HG02885 (cell line): Measurements from ENCODE around the gene NRG4.
"Not testable (repeated sequence)": the region's sequence is repeated elsewhere in the genome, so short reads cannot be mapped to it uniquely, and the experiment has no call there.

Experiments
- ATAC-seq: cut with Tn5 transposase; IDR thresholded peaks from one replicate; pipeline ENCODE4 v1.9.1; 2021; ENCODE audit warnings: mild to moderate bottlenecking; ENCODE audit not compliant: unreplicated experiment, poor library complexity

The NRG4 gene

DNA sequence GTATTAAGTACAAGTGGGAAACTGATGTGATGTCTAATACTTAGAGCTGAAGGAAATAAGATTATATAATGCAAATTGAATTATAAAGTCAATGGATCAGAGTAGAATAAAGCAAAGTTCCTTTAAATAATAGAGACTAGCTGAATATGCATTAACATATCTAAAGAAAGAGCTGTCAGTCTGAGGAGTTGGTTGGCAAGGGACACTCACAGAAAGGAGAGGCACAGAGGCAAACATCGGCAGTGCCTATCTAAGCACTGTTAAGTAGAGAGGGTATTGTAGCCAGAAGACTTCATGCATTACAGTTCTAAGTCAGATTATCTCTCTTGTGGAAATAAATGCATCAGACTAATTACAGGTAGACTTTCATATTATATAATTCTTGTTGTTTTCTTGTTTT lies 16.6 kb downstream of the NRG4 start:
- ATAC-seq: no peak

DNA sequence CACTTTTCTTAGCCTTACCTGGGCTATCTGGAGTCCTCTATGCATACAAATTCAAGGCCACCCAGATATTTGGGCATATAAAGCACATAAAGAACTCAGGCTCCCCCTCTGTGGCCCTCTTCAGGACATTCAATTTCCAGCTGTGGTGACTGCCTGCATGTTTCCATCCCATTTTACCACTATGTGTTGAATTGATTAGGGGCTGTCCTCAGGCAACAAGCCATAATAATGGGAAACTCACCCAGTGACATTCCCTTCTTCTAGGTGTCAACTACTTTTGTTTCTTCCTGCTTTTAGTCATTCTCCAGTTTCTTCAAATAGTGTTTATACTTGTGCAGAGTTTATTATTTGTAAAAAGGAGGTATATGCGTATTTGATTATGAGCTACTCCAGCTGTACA lies 18.0 kb downstream of the NRG4 start:
- no peak for ATAC-seq

DNA sequence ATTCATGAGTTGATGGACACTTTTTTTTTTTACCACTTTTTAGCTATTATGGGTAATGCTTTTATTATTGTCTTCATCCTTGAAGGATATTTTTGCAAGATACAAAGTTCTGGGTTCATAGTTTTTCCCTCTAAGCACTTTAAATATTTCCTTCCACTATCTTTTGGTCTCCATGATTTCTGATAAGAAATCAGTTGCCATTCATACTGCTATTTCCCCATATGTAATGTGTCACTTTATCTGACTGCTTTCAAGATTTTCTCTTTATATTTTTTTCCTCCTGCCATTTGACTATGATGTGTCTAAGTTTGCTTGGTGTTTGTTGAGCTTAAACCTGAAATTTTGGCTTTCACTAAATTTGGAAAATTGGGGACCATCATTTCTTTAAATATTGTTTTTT lies 19.3 kb downstream of the NRG4 start:
- no peak for ATAC-seq

DNA sequence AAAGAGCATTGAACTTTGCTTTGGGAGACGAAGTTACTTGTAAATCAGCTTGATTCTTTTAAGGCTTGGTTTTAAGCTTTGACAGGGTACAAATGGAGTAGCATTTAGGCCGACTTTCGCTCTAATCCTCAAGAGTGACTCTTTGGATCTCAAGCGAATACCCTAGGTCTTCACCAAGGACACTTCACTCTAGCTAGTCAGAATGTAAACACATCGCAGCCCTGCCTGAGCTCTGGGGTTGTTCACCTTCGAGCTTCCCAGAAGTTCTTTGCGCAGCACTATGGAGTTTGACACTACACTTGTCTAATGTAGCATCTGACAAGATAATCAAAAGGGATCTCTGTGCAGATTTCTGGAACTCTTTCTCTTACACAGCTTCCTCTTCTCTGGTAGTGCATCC lies 22.3 kb downstream of the NRG4 start:
- no peak for ATAC-seq

DNA sequence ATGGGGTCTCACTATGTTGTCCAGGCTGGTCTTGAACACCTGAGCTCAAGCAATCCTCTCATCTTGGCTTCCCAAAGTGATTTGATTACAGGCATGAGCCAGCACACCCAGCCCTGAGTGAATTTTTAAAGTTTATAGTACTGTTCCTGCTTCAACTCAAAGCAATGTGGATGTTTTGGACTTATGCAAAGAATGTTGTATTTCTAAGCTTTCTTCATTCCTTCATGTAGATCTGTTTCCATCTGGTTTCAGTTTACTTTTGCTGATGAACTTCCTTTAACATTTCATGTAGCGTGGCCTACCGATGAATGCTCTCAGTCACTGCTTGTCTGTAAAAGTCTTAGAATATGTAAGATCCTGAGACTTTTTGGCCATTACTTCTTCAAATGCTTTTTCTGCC lies 23.2 kb downstream of the NRG4 start:
- ATAC-seq: no peak

DNA sequence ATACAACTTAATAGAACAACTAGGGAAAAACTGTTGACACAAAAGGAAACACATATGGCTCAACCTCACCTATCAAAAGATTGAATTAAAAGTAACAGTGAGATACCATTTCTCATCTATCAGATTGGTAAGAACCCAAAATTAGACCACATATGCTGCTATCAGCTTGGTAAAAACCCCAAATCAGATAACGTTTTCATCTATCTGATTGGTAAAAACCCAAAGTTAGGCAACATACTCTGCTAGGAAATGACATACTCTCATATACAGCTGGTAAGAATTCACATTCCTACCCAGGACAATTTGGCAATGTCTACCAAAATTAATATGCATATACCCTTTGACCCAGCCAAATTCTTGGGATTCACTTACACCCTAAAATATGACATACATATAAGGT lies 26.3 kb downstream of the NRG4 start:
- ATAC-seq: no peak

DNA sequence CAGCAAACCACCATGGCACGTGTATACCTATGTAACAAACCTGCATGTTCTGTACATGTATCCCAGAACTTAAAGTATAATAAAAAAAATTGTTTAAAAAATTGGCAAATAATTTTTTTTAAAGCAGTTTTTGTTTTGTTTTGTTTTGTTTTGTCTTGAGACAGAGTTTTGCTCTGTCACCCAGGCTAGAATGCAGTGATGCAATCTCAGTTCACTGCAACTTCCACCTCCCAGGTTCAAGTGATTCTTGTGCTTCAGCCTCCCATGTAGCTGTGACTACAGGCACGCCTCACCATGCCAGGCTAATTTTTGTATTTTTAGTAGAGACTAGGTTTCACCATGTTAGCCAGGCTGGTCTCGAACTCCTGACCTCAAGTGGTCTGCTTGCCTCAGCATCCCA lies 27.5 kb downstream of the NRG4 start:
- not testable (repeated sequence) for ATAC-seq

DNA sequence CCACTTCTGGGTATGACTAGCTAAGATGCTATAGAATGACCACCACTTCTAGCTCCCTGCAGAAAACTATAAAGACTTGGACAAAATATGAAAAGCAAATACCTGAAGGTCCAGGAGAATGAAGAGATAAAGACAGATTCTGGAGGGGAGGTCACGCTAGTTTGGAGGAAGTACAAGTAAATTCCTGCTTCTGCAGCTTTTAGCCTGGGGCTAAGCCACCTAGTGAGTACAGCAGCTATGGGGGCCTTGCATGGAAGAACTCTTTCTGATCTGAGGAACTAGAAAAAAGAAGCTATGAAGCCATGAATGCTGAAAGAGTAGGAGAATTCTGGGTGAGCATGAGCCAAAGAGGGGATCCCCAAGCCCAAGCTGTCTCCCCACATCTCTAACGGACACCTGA lies 29.8 kb downstream of the NRG4 start:
- no peak for ATAC-seq

DNA sequence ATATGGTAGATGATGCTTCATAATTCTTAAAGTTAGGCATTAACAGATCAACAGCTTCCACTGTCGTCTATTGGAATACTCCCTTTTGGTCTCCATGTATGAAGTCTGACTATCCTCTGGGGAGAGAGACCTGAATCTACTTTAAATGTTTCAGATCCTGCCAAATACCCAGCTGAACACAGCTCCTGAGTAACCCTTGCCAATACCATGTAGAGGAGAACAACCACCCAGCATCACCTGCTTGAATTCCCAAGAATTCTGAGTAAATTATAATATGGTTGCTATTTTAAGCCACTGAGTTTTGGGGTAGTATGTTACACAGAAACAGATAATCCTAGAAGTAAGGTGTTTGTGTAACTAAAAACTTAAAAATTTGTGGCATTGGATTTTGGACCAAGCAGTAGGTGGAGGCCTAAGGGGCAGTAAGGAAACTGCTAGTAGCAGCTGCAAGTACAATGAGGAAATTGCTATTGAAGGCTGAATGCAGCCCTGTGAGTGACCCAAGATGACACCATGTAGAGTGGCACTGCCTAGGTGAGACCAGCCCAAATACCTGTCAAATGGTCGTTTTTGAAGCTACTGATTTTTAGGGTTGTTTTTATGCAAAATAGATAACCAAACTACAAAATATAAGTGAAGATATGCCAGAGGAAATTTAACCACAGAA lies 30.9 kb downstream of the NRG4 start:
- ATAC-seq: no peak

DNA sequence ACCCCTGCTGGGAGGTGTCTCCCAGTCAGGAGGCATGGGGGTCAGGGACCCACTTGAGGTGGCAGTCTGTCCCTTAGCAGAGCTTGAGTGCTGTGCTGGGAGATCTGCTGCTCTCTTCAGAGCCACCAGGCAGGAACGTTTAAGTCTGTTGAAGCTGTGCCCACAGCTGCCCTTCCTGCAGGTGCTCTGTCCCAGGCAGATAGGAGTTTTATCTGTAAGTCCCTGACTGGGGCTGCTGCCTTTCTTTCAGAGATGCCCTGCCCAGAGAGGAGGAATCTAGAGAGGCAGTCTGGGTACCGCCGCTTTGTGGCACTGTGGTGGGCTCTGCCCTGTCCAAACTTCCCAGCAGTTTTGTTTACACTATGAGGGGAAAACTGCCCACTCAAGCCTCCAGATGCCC lies 35.5 kb downstream of the NRG4 start:
- ATAC-seq: not testable (repeated sequence)

DNA sequence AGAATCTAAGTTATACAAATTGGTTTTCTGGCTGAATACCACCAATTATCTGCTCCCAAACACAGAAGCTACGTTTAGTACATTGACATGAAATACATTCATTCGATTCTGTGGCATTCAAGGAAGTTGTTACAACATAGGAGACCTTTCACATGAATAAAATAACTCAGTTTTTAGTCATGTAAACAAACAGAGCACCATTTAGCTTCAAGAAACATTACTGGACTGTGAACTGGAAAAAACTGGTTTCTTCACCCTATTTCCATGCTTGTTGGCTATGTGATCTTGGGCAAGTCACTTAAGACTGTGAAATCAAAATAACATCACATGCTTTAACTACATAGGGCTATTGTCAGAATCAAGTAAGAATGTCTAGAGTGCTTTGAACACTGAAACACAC lies 46.2 kb downstream of the NRG4 start:
- no peak for ATAC-seq

DNA sequence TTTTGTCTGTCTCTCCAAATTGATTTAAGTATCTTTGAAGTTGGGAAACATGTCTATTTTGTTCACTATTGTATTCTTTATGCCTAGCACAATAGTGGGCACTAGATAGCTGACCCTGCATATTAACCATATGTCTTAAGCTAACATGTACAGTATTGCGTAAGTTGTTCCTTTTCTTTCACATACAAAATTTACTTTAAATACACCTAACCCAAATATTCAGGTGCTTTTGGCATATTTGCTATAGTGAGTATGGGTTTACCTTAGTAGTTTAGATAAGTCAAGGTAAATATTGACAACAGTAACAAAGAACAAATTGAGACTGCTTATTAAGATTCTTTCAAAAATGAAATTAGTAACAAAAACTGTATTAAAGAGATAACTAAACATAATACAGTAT lies 50.9 kb downstream of the NRG4 start:
- no peak for ATAC-seq

DNA sequence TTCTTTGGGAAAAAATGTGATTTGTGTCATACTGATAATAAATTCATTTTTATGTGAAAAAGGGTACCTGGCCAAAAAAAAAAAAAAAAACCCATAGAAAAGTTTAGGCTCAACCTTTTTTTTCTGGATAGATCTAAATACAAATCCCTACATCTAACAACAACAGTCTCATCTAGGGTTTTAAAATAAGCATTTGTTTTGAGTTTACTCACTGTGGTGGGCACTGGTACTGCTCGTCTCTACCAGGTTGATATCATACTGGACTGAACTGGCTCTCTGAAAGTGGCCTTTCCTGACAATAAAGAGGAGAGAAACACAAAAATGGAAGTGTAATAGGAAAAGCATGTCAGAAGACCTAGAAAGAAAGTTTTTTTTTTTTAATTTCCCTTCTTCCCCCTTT lies 56.5 kb downstream of the NRG4 start:
- ATAC-seq: no peak

DNA sequence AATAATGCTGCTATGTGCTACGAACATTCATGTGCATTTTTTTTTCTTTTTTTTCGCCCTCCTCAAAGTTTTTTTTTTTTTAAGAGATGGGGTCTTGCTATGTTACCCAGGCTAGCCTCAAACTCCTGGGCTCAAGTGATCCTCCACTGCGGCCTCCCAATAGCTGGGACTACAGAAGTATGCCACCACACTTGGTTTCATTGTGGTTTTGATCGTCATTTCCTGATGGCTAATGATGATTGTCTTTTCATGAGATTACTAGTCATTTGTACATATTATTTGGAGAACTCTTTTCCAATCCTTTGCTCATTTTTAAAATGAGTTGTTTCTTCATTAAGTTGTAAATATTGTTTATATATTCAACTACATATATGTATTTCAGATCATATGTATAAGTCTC lies 59.7 kb downstream of the NRG4 start:
- ATAC-seq: no peak

DNA sequence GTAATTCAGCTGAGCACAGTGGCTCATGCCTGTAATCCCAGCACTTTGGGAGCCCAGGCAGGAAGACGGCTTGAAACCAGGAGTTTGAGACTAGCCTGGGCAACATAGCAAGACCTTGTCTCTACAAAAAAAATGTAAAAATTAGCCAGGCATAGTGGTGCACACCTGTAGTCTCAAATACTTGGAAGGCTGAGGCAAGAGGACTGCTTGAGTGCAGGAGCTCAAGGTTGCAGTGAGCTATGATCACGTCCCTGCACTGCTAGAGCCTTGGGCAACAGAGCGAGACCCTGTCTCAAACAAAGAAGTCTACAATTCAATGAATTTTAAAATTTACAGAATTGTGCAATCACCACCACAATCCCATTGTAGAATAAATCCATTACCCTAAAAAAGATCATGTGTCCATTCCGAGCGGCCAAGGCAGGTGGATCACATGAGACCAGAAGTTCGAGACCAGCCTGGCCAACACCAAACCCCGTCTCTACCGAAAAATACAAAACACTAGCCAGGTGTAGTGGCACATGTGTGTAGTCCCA lies 63.4 kb downstream of the NRG4 start:
- ATAC-seq: no peak

DNA sequence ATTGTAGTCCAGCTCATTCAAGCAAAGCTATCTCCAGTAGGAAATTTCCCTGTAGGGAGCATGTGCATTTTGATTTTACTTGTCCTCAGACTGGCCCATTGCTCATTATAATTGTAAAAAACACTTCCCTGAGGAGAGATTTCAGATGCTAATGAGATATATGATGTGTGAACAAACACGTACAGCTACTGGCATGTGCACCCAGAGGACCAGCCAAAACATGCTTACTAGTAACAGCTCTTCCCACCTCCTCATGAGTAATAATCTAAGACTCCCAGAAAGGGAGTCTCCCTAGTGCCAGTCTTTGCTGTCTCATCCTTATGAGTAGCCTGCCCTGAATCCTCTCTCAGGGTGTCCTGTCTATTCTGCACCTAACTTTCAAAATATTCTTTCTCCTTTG lies 65.1 kb downstream of the NRG4 start:
- ATAC-seq: no peak

DNA sequence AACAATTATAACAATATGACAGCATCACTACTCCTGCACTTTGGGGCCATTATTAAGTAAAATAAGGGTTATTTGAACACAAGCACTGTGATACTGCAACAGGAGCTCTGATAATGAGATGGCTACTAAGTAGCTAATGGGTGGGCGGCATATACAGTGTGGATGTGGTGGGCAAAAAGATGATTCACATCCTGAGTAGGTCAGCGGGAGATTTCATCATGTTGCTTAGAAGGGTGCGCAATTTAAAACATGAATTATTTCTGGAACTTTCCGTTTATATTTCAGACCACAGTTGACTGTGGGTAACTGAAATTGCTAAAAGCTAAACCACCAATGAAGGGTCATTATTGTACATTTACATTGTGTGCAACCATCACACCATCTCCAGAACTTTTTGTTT lies 66.3 kb downstream of the NRG4 start:
- ATAC-seq: no peak

DNA sequence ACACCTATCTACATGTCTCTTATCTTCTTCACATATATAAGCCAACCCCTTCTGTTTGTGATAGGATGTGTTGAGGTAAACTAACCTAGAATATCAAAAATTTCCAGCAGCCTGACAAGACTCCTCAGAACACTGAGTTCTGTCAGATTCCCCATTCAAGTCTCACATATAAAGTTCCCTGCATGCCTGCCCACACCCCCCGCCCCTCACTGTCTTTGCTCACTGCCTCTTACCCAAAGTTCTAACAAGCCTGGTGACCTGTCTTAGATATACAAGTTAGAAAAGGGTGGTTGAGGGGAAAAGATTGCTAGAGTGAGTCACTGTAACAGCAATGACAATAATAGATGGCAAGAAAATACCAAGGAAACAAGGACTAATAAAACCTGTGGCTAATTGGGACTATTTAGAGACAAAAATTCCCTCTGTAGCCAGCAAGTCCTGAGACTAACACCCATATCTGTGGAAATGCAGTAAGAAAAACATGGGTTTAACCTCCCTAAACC lies 68.5 kb downstream of the NRG4 start:
- no peak for ATAC-seq

DNA sequence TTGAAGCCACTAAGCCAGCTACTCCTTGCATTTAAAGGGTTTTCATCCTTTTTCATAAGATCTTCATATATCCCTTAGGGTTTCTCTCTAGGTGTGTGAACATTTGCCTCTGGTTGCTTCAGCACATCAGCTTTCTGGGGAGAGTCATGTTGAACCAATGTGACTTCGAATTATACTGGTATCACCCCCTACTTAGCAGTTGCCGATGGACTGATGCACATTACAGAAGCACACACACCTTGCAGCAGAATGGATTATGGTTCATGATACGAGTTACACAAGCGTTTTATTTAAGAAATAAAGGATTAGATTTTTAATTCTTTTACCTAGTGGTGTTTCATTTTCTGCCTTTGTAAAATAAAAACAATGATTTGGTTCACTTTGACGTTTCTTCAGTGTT lies 69.0 kb downstream of the NRG4 start:
- ATAC-seq: no peak

DNA sequence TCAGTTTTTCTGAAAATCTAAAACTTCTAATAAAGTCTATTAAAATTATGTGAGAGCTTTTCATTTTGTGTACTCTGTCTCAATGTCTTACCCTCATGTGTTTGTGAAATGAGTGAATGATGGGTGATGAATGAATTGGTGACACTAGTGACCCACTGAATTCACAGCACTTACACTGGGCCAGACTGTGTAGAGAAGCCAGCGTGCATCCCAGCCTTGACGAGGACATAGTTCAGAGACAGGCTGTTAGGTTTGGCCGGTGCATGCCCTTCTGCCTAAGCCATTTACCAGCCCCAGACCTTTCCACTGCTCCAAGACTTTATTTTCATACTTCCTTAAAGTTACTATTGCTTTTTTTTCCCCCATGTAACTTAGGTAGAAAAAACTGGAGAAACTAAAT lies 69.8 kb downstream of the NRG4 start:
- no peak for ATAC-seq

DNA sequence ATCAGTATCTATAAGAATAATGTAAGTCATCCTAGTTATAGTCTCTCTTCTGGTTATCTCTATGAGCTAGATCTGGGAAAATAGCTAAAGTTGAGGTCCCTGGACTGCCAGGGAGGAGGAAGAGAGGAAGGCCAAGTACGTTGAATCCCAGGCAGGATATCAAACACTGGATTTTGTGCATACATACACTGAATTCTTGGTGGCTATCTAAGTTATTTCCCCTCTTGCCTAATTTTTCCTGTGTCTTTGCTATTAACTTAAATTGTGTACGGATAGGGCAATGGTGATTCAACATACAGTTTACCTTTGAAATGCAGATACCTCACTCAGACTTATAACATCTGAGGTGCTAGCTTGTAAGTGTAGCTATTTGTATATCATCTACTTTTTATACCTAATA lies 81.4 kb downstream of the NRG4 start:
- no peak for ATAC-seq

DNA sequence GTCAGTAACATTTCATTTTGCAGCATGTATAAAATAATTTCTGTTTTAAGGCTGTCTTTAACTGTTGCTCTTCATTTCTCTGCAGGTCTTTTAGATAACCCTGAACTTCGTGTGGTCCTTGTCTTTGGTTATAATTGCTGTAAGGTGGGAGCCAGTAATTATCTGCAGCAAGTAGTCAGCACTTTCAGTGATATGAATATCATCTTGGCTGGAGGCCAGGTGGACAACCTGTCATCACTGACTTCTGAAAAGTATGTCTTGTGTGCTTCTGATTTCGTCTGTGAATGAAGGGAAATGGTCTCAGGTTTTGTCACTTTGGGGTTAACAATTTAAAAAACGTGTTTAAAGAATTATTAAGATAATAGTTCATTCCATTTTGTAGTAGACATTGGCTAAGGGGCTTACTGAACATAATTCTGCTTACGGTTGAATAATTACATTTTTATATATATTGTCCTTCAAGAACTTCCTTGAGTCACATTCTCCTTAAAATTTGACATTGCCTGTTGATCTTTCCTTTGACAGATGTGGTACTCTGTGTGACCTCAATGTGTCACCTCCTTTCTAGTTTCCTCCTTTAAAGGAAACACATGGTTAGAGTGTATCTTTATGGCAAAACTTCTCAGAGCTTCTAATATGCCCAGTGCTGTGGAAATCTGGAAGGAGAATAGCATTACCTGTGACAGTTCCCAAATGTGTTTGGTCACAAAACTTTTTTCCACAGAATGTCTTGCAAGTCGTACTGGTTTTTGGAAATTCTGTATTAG lies 82.2 kb downstream of the NRG4 start:
- ATAC-seq: no peak
